ENCODE measurements around the gene CBLC.
"Not testable (repeated sequence)": the region's sequence is repeated elsewhere in the genome, so short reads cannot be mapped to it uniquely, and the experiment has no call there.

Gene CBLC

DNA sequence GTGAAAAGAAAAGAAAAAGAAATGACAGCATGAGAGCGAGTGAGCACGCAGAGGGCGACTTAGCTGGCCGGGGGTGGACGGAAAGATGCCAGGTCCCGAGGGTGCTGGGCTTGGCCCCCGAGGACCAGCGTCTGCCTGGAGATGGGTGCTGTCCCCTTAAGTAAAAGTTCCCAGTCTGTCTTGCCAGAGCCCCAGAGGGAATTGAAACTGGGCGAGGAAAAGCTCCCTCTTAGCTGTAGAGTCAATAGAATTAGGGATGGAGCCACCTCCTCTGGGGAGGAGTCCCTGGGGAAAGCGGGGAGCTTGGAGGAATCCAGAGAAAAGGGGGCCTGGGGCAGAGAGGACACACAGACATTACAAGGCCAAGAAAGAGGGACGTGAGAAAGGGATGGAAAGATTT is 44.5 kb downstream of the CBLC start:
- no peak for DNase-seq

- DNase-seq = no peak
These were observed 45.1 kb downstream of the CBLC start for GRCh38 chr19:44822670-44823372.

DNA sequence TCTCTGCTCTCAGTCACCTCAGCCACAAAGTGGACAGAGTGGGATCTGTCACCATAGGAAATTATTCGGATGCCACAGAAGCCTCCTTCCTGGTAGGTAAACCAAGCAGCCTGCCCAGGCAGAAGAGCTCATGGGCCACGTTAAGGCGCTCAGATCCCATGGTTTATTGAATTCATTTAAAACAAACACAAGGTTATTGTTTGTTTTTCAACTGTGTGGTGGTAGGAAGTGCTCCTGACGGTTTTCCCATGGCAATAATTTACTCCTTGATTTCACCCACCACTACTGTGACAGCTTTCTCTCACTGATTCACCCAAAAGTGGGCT is 45.6 kb downstream of the CBLC start:
- no peak for DNase-seq

DNA sequence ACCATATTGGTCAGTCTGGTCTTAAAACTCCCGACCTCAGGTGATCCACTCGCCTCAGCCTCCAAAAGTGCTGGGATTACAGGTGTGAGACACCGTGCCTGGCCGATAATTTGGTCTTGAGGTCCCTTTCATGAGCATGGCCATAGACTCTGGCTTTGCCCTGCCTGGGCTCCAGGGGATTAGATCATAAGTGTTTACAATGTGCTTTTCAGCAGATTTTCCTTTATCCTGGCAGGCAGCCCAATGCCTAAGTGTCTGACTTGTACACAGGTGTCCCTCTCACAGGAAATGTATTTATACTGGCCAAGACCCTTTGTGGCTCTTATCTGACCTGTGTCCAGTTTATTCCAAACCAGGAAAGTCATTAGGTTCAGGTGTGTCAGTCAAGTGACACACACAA is 47.1 kb downstream of the CBLC start:
- DNase-seq = no peak

- DNase-seq = not testable (repeated sequence)
These were observed 55.2 kb downstream of the CBLC start for GRCh38 chr19:44832875-44833274.

DNA sequence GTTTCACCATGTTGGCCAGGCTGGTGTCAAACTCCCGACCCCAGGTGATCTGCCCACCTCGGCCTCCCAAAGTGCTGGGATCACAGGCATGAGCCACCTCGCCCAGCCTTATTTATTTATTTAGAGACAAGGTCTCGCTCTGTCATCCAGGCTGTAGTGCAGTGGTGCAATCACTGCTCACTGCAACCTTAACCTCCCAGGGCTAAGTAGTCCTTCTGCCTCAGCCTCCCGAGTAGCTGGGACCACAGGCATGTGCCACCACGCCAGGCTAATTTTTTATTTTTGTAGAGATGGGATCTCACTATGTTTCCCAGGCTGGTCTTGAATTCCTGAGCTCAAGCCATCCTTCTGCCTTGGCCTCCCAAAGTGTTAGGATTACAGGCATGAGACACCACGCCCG is 56.7 kb downstream of the CBLC start:
- not testable (repeated sequence) for DNase-seq

DNA sequence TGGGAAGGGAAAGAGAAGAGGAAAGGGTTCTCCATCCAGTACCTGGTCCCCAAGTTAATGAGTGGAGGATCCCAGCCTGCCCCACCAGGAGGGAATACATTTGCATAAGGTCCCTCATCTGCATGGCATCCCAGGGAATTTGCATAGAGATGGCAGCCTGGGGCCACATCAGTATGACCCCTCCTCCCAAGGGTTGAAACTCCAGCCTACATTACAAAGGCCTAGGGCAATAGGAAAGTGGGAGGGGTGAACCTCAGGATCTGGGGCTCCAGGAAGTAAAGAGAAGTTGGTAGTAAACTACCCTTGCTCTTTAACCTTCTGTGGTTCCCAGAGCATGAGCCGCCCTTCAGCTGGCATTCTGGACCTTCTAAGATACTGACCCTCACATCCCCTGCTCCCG is 61.6 kb downstream of the CBLC start:
- DNase-seq = no peak

DNA sequence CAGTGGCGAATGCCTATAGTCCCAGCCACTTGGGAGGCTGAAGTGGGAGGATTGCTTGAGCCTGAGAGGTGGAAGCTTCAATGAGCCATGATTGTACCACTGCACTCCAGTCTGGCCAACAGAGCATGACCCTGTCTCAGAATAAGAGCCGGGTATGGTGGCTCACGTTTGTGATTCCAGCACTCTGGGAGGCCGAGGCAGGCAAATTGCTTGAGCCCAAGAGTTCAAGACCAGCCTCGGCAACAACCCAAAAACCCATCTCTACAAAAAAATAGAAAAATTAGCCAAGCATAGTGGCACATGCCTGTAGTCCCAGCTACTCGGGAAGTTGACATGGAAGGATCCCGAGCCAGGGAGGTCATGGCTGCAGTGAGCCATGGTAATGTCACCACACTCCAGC is 63.1 kb downstream of the CBLC start:
- no peak for DNase-seq

GRCh38 chr19:44841231-44841630 is 63.5 kb downstream of the CBLC start:
- DNase-seq = no peak

- no peak for DNase-seq
These were observed 67.6 kb downstream of the CBLC start for GRCh38 chr19:44845286-44845611.

DNA sequence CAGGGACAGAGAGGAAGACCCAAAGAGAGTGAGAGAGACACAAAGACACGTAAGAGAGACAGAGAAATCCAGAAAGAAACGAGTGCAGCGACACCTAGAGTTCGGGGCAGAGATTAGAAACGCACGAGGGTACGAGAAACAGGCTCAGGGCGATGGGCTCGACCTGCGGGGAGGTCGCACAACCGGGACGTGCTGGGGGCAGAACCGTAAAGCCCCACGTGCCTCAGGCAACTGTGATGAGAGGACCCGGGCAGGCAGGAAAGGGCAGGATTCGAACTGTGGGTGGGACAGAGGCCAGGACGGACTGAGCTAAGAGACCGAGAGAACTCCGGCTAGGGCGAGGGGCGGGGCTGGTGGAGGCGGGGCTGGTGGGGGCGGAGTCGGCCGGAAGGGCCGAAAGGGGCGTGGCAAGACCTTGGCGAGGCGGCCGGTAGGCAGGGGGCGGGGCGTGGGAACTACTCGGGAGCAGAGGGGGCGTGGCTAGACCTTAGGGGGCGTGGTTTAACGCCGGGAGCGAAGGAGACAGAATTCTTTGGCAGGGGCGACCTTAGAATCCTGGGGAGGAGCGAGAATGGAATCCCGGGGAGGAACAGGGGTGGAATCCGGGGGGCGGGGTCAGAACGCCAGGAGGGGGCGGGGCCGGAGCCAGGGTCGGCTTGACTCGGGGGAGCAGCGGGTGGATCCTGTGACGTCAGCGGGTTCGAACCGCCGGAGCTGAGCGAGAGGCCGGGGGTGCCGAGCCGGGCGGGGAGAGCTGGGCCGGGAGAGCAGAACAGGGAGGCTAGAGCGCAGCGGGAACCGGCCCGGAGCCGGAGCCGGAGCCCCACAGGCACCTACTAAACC is 68.1 kb downstream of the CBLC start, which contains the start of gene NECTIN2:
Gene NECTIN2 (plus strand): TSS at position 686 of the 843 bp plus-strand sequence. CDS start 229 bp downstream, outside the sequence.
- DNase-seq = peak; percentile 79

DNA sequence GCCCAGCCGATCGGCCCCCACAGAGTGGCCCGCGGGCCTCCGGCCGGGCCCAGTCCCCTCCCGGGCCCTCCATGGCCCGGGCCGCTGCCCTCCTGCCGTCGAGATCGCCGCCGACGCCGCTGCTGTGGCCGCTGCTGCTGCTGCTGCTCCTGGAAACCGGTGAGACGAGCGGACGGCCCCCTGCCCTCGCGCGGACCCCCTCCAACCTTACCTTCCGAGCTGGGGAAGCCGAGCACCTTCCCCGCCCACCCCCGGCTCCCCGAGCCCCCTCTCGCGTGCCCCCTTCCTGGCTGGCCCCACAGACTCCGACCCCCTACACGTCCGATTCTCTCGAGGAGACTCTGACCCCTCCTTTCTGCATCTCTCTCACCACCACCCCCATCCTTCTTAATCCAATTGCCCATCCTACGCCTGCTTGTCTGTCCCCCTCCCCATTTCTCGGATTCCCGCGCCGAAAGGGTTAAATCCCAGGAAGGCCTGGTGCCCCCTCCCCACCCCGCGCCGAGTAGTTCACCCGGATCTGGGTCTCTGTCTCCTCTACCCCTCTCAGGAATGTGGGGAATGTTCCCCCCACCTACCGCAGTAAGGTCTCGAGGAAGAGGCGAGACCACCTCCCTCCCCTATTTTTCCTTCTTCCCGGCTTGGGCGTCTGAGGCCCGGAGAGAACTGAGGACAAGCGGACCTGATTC is 68.9 kb downstream of the CBLC start:
- no peak for DNase-seq

GRCh38 chr19:44847144-44848035 is 69.7 kb downstream of the CBLC start:
- DNase-seq = peak; percentile 17

DNA sequence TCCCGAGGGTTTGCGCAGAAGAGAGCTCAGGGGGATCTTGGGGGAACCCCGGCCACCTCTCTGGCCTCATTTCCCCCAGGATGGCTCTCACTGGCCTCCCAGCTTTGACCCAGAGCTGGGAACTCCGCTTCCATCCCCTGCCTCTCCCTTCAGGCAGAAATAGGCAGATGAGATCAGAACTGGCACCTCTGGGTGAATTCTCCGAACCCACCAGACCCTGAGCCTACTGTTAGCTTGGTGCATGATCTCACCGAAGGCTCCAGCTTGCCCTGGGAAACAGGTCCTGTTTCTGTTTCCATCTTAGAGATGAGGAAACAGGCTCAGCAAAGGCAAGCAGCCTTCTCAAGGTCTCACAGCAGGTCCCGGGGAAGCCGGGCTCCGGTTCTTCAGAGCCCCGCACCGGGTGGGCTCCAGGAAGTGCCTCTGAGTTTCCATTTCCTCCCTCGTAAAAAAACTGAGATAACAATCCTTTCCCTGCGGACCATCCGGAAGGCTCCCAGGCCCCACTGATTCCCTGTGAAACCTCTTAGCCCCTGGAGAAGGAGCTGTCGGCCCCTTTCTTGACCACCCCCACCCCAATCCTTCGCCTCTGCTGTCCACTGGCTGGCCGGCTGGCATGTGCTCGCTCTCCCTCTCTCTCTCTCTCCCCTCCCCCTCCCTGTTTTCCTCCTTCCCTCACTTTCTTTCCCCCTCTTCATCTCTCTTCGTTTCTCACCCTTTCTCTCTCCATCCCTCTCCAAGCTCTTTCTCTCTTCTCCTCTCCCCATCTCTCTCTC is 70.5 kb downstream of the CBLC start:
- DNase-seq = no peak

DNA sequence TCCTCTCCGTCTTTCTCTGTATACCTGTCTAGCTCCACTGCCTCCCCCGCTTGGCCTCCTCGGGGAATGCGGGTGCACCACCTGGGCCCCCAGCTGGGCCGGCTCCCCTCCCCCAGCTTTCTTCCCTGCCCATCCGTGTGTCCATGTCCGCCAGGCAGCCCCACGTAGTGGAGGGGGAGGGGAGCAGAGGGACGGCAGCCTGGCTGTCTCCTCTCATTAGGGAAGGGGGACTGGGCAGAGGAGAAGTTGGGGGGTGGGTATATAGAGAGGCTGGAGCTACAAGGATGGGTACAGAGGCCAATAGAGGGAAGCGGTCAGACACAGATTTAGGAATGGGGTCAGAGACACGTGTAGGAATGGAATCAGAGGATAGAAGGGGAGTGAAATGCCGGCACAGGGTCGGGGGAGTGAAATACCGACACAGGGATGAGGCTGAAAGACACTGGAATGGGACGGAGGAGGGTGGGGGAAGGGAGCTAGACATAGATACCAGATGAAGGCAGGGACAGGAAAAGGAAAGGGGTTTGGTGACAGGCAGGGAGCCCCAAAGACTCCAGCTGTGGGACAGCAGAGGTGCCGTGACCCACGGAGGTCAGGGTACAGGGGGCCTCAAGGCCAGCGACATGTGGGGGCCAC is 71.2 kb downstream of the CBLC start:
- DNase-seq = no peak
